Measurements from ENCODE around the gene IRX4. TPM values are rescaled to one million over a fixed set of nuclear protein-coding genes. Genes with fewer than 3 reads are reported as not detected.

The IRX4 gene
- total RNA-seq: not detected

- TF ChIP-seq EP300 (IDR thresholded peaks at IDR 0.05) (no peak), CTCF (IDR thresholded peaks at IDR 0.05) (no peak), POLR2A (IDR thresholded peaks at IDR 0.05) (no peak)
- Histone ChIP-seq H3K36me3 (no peaks in the 10 kb centered on the region), H3K9me3 (no peaks in the 10 kb centered on the region), H3K27ac (no peak within 1 kb of the TSS), H3K4me1 (peaks cover 0 to 53% (median 9%) of the 10 kb centered on the region in 4 donors), H3K27me3 (peaks cover 0 to 94% of the 10 kb centered on the region in 2 donors), H3K4me3 (peak within 1 kb of the TSS in 1 of 4 donors; percentile 25)
- no peak for DNase-seq (ENCODE audit: low spot score in 2 of 2)
- 1% methylated on average over 50 to 54 of the region's 83 CpGs for WGBS, 2 donors
Measured at GRCh38 chr5:1882337-1883119, at the start of gene IRX4. IRX4 (minus strand) TSS chr5:1882925; CDS start chr5:1882647, 278 bp downstream.

- DNase-seq (ENCODE audit: low spot score in 2 of 2): no peak
- TF ChIP-seq CTCF (IDR thresholded peaks at IDR 0.05) (no peak), EP300 (IDR thresholded peaks at IDR 0.05) (no peak), POLR2A (IDR thresholded peaks at IDR 0.05) (no peak)
- H3K27ac ChIP-seq: peak overlapping the region in 1 of 4 donors; percentile 79
Measured at GRCh38 chr5:1931604-1932231, 49.0 kb upstream of the IRX4 start.

GRCh38 chr5:1930880-1931603 lies 48.3 kb upstream of the IRX4 start:
- Histone ChIP-seq H3K36me3 (peaks cover 0 to 5% (median 0%) of the 10 kb centered on the region in 3 donors), H3K4me3 (peak overlapping the region; percentile 4 to 57 (median 30)), H3K4me1 (peaks cover 0 to 12% (median 0%) of the 10 kb centered on the region in 4 donors), H3K9me3 (no peaks in the 10 kb centered on the region), H3K27me3 (peaks cover 0 to 18% of the 10 kb centered on the region in 2 donors), H3K27ac (peak overlapping the region in 1 of 4 donors; percentile 79)
- DNase-seq (ENCODE audit: low spot score in 2 of 2): no peak
- no peak for TF ChIP-seq POLR2A (IDR thresholded peaks at IDR 0.05)
- no peak for TF ChIP-seq CTCF (IDR thresholded peaks at IDR 0.05)
- 1 to 2% methylated on average over 37 to 40 of the region's 66 CpGs for WGBS, 2 donors

More at GRCh38 chr5:1931604-1932231, 49.0 kb upstream of the IRX4 start:
- H3K4me3 ChIP-seq: peak overlapping the region; percentile 4 to 57 (median 30)
- peaks cover 0 to 12% (median 0%) of the 10 kb centered on the region in 4 donors for H3K4me1 ChIP-seq
- H3K27me3 ChIP-seq: peaks cover 0 to 18% of the 10 kb centered on the region in 2 donors
- 12 to 14% methylated on average over 10 to 12 of the region's 27 CpGs for WGBS, 2 donors
- peaks cover 0 to 5% (median 0%) of the 10 kb centered on the region in 3 donors for H3K36me3 ChIP-seq
- peaks cover 0 to under 1% (median 0%) of the 10 kb centered on the region in 4 donors for H3K9me3 ChIP-seq

- H3K9me3 ChIP-seq: no peaks in the 10 kb centered on the region
- peak overlapping the region; percentile 4 to 57 (median 30) for H3K4me3 ChIP-seq
- peaks cover 0 to 23% of the 10 kb centered on the region in 2 donors for H3K27me3 ChIP-seq
- WGBS, 2 donors: 3 to 23% methylated on average over 10 to 15 of the region's 27 CpGs
- peak overlapping the region in 1 of 4 donors; percentile 79 for H3K27ac ChIP-seq
- DNase-seq (ENCODE audit: low spot score in 2 of 2): no peak
- TF ChIP-seq CTCF (IDR thresholded peaks at IDR 0.05) (no peak), EP300 (IDR thresholded peaks at IDR 0.05) (no peak), POLR2A (IDR thresholded peaks at IDR 0.05) (no peak)
- peaks cover 0 to 12% (median 0%) of the 10 kb centered on the region in 4 donors for H3K4me1 ChIP-seq
- peaks cover 0 to 5% (median 0%) of the 10 kb centered on the region in 3 donors for H3K36me3 ChIP-seq
Measured at GRCh38 chr5:1930501-1930879, 47.8 kb upstream of the IRX4 start.

Data from tibial nerve (tissue), 4 donors.